HepG2 (cell line): ENCODE measurements around the gene FTSJ1. TPM values are rescaled to one million over a fixed set of nuclear protein-coding genes. Genes with fewer than 3 reads are reported as not detected.

Experiments
- ATF6 ChIP-seq: sonication (generic); formaldehyde crosslinking; conservative IDR thresholded peaks from 2 replicates; pipeline ENCODE4 v1.4.0; 2020; ENCODE audit warnings: missing genetic modification reagents
- EED ChIP-seq: sonication (generic); formaldehyde crosslinking; IDR thresholded peaks from 2 replicates; pipeline ENCODE4 v1.5.0; 2020; ENCODE audit warnings: mild to moderate bottlenecking, missing genetic modification reagents
- GMEB1 ChIP-seq: sonication (generic); formaldehyde crosslinking; IDR thresholded peaks from 2 replicates; pipeline ENCODE4 v1.5.1; 2020; ENCODE audit warnings: missing genetic modification reagents, mild to moderate bottlenecking, borderline replicate concordance
- HNRNPK ChIP-seq: fragments of 200-400 bp; formaldehyde crosslinking; IDR thresholded peaks from 2 replicates; pipeline ENCODE4 v1.6.1; 2018; ENCODE audit warnings: low read length, low read depth, moderate library complexity, mild to moderate bottlenecking; ENCODE audit not compliant: poor library complexity, severe bottlenecking
- NONO ChIP-seq, 2 experiments: fragments of 450-650 bp in 1 of 2; sonication (generic) in 1 of 2; formaldehyde crosslinking in 1 of 2; IDR thresholded peaks in 1 of 2; conservative IDR thresholded peaks in 1 of 2; 2 replicates each; pipeline versions ENCODE4 v1.6.1 to v1.8.0; 2017 to 2022; ENCODE audit warnings: mild to moderate bottlenecking in 1 of 2, missing genetic modification reagents in 1 of 2, moderate library complexity in 1 of 2
- PAXIP1 ChIP-seq: sonication (generic); formaldehyde crosslinking; conservative IDR thresholded peaks from 2 replicates; pipeline ENCODE4 v1.4.0; 2020; ENCODE audit warnings: mild to moderate bottlenecking, missing genetic modification reagents, moderate library complexity
- ZNF136 ChIP-seq: sonication (generic); formaldehyde crosslinking; IDR thresholded peaks from 2 replicates; pipeline ENCODE4 v1.8.1; 2022; ENCODE audit warnings: low read depth, mild to moderate bottlenecking, moderate library complexity, missing genetic modification reagents
- ZNF160 ChIP-seq: sonication (generic); formaldehyde crosslinking; IDR thresholded peaks from 2 replicates; pipeline ENCODE4 v1.8.0; 2022; ENCODE audit warnings: mild to moderate bottlenecking, inconsistent platforms, missing genetic modification reagents
- ZNF468 ChIP-seq: sonication (generic); formaldehyde crosslinking; IDR thresholded peaks from 2 replicates; pipeline ENCODE4 v1.8.0; 2022; ENCODE audit warnings: mild to moderate bottlenecking, moderate library complexity, missing genetic modification reagents
- ZNF687 ChIP-seq: sonication (generic); formaldehyde crosslinking; IDR thresholded peaks from 2 replicates; pipeline ENCODE4 v1.5.1; 2020; ENCODE audit warnings: mild to moderate bottlenecking, missing genetic modification reagents, moderate library complexity
- ZNF891 ChIP-seq: sonication (generic); formaldehyde crosslinking; IDR thresholded peaks from 2 replicates; pipeline ENCODE4 v1.5.0; 2020; ENCODE audit warnings: mild to moderate bottlenecking, missing genetic modification reagents
- polyA plus RNA-seq, 8 experiments: library from polyadenylated mRNA; depleted of rRNA in 3 of 8; stranded (reverse) in 7 of 8; unstranded in 1 of 8; fragments of >200 nt; fragmentation: Illumina TruSeq in 4 of 8; extraction: Trizol in 4 of 8; gene quantifications; 2 replicates each; pipeline versions ENCODE4 v1.2.1 to v1.2.3, GENCODE V29; 2011 to 2016; ENCODE audit warnings: low read depth in 4 of 8, missing spikeins in 1 of 8, mixed read lengths in 1 of 8; ENCODE audit not compliant: insufficient read depth in 1 of 8
- total RNA-seq, 5 experiments: library from RNA; depleted of rRNA; stranded (reverse); fragments of >200 nt; fragmentation: Illumina TruSeq; extraction: Trizol; gene quantifications; 2 replicates each; pipeline ENCODE4 v1.2.3, GENCODE V29; 2016; ENCODE audit warnings: low read depth in 1 of 5
- TF ChIP-seq, protein P1 (sequence below): sonication (generic); formaldehyde crosslinking; IDR thresholded peaks from 2 replicates; pipeline ENCODE4 v1.5.0; 2020; ENCODE audit warnings: mild to moderate bottlenecking, missing genetic modification reagents

The FTSJ1 gene
- total and polyA plus RNA-seq, 2 of the 13 experiments (the other 11 are each of a cell fraction or from before 2014, with no cell fraction given): 30.3 to 37.9 TPM

GRCh38 chrX:48508400-48509244, 32.6 kb downstream of the FTSJ1 start, which contains the start of gene PORCN (continued):
- no peak for TF ChIP-seq ATF6 (CRISPR knock-in tag)
- TF ChIP-seq, protein P1, sequence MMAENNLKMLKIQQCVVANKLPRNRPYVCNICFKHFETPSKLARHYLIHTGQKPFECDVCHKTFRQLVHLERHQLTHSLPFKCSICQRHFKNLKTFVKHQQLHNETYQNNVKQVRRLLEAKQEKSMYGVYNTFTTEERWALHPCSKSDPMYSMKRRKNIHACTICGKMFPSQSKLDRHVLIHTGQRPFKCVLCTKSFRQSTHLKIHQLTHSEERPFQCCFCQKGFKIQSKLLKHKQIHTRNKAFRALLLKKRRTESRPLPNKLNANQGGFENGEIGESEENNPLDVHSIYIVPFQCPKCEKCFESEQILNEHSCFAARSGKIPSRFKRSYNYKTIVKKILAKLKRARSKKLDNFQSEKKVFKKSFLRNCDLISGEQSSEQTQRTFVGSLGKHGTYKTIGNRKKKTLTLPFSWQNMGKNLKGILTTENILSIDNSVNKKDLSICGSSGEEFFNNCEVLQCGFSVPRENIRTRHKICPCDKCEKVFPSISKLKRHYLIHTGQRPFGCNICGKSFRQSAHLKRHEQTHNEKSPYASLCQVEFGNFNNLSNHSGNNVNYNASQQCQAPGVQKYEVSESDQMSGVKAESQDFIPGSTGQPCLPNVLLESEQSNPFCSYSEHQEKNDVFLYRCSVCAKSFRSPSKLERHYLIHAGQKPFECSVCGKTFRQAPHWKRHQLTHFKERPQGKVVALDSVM (CRISPR knock-in tag): peak; percentile 38; the same call in 1 of the 2 replicates
- no peak for TF ChIP-seq ZNF136 (CRISPR knock-in tag)
- TF ChIP-seq NONO (IDR thresholded peaks at IDR 0.05): no peak
- TF ChIP-seq NONO (CRISPR knock-in tag; conservative IDR thresholded peaks at IDR 0.05): no peak
- peak; percentile 42 for TF ChIP-seq HNRNPK
- no peak for TF ChIP-seq EED (CRISPR knock-in tag)
- TF ChIP-seq PAXIP1 (CRISPR knock-in tag): no peak
- TF ChIP-seq ZNF160 (CRISPR knock-in tag): no peak
- TF ChIP-seq ZNF687: peak; percentile 47; the same call in 1 of the 2 replicates
- TF ChIP-seq ZNF468 (CRISPR knock-in tag): no peak
- TF ChIP-seq ZNF891: no peak
- TF ChIP-seq GMEB1 (CRISPR knock-in tag): peak; percentile 51; the same call in 1 of the 2 replicates
